ENCODE measurements around the gene DGKI.

The DGKI gene

DNA sequence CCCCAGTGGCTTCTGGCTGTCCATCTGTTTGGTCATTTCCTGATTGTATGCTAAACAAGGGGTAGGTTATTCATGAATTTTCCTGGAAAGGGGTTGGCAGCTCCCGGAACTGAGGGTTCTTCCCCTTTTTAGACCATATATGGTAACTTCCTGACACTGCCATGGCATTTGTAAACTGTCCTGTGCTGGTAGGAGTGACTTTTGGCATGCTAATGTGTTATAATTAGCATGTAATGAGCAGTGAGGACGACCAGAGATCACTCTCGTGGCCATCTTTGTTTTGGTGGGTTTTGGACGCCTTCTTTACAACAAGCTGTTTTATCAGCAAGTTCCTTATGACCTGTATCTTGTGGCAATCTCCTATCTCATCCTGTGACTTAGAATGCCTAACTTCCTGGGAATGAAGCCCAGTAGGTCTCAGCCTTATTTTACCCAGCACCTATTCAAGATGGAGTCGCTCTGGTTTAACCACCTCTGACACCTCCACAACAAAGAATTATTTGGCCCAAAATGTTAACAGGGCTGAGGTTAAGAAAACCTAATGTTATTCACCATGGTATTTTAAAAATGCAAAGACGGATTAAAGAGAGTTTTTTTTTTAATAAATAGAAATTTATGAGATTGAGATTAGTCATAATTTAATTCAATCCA lies 500.9 kb downstream of the DGKI start:
- no peak for DNase-seq (ENCODE audit: low read depth in 2 of 2)

DNA sequence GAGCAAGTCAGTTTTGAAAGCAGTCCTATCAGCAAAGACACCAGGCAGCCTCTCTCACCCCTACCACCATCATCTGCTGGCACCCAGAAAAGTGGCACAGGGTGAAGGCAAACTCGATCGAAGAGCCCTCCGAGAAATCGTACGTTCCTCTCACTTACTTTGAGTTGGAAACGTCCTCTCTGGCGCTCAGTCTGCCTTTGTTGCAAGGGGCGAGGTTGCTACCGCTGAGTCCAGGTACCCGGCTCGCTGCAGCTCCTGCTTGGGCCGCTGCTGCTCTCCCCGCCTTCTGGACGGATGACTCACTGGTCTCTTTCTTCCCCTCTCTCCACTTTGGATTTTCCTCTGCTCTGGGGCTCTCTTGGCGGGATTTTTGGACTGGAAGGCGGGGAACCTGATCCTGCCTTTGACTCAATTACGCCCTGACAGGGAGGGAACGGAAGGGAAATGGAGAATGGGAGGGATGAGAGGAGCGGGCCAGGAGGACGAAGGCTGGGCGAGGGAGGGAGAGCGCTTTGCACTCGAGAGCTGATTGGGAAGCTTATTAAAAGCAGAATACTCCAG lies 503.4 kb downstream of the DGKI start, which contains the start of gene PTN:
PTN (minus strand) TSS at position 453 of the 561 bp plus-strand sequence. CDS start 88,760 bp downstream, outside the sequence.
- no peak for DNase-seq (ENCODE audit: low read depth in 2 of 2)

DNA sequence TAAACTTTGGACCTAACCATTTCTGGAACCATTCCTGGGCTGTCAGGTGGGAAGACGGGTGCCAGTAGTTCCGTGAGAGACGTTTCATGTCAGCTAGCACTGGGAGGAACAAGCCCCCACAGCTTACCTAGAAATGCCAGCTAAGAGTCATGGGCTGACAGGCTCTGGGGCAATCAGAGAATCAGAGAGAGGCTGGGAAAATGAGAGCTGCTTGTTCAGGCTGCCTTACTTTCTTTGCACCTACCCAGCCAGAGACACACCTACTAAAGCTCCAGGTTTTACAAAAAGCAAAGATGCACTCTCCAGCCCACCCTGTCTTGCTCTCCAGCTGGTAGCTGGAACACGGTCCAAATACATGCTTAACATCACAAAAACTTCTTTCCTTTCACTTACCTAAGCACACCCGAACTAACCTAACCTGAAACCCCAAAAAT lies 503.9 kb downstream of the DGKI start:
- DNase-seq (ENCODE audit: low read depth in 2 of 2), result no peak

GRCh38 chr7:137342265-137342664 lies 504.5 kb downstream of the DGKI start:
- DNase-seq (ENCODE audit: low read depth in 2 of 2), result no peak

DNA sequence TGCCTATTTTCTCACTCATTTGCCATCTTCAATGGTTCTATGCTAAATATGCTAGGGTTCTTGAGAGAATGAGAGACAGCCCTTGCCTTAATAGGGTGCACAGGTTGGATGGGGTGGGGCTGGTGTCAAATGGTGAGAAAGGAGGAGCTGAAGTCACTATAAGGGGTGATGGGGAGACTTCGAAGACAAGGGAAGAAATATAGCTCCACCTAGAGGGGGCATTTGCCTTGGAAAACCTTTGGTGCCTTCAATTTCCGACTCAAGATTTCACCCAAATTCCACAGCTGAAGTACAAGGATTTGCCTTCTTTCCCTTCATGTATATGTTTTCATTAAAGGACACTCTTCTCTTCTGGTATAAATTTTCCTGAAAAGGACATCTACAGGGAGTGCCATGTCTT lies 508.9 kb downstream of the DGKI start:
- DNase-seq (ENCODE audit: low read depth in 2 of 2), result no peak

- no peak for DNase-seq (ENCODE audit: low read depth in 2 of 2)
Observed at GRCh38 chr7:137335814-137336213, 511.0 kb downstream of the DGKI start.

DNA sequence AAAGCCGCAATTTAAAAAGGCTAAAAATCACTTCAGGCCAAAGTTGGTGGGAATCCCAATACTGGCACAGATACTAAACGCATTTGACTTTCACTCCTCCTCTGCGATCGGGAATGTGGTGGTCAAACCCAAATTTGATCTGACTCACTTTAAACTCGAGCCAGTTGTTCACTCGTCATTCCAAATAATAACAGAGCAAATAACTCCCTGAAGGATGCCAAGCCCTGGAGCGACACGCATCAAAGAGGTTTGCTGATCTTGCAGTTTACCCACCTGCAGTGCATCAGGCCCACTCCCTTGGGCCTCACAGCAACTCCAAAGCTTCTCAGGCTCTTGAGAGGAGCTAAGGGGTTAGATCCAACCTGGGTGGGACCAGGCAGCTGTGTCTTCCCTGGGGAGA lies 515.4 kb downstream of the DGKI start:
- DNase-seq (ENCODE audit: low read depth in 2 of 2), result no peak

Data from stimulated activated CD4-positive, alpha-beta T cell treated with anti-CD3 and anti-CD28 coated beads, Interleukin-1b, Interleukin-23, amount 100 ng/mL, for 4 hours (primary cell).